Measurements from ENCODE around the gene CSF2RB. TPM values are rescaled to one million over a fixed set of nuclear protein-coding genes. Genes with fewer than 3 reads are reported as not detected.

CSF2RB gene
- 1 to 10 TPM in 3 of 4 donors, under 1 TPM in 1; 0.22 to 5.4 (median 1.9) TPM for polyA plus RNA-seq
- long read RNA-seq, donor 1, result 0 reads
- long read RNA-seq, donor 2, result 0 reads
- long read RNA-seq, donor 3, result 0 reads
- long read RNA-seq, donor 4, result 0 reads
- long read RNA-seq, donor 5, result 0 reads
- long read RNA-seq, donor 6, result 0 reads
- long read RNA-seq, donor 7, result 0 reads
- long read RNA-seq, donor 8, result 0 reads
- long read RNA-seq, donor 9, result 0 reads
- long read RNA-seq, donor 10, result 0 reads

DNA sequence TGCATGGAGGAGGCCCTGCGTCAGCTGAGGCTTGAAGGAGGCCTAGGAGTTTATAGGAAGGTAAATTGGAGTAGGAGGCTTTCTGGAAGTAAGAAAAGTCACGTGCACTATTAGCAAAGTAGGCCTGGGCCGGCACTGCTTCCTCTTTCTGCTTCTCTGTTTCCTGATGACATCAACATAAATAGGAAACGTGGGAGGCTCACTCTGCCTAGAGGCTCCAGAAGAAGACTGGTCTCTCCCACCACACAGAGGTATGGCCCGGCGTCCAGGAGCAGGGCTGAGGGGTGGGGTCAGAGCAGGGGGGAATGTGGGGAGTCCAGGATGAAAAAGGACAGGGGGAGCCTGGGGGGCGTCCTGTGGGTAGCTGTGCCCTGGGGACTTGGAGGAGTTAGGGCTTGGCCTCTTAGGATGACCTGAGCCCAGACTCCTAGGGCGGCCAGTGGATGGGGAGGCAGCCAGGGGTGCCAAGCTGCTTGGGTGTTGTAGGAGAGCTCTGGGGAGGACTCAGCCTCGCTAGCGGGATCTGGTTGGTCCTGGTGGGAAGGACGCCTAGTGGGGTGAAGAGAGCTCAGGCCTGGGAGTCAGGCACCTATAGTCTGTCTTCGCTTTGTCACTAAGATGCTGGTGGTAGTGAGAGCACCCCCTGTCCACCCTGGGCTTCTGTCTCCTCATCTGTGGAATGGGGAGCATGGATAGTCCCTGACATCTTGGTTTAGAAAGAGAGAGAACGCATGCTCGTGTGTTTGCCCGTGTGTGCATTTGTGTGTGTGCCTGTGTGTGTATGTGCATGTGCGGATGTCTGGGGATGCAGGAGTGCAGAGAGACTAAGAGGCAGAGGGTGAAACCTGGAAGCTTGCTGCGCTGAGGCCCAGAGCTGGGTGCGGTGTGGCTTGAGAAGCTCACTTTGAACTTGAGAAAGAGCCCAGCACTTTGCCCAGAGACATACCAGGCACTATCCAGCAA is at the start of gene CSF2RB:
TSS of gene CSF2RB (plus strand) at position 202 of the 963 bp plus-strand sequence. CDS start 8,580 bp downstream, outside the sequence.
- DNase-seq, result no peak
- FAIRE-seq, result no peak
- 57 to 60% (median 60%) methylated on average over 18 of the region's 18 CpGs for WGBS, 3 donors
- Histone ChIP-seq H3K4me1 (ENCODE audit: control insufficient read depth in 3 of 3, insufficient read depth in 2 of 3, low read depth in 1 of 3, low read length in 2 of 3) (no peaks in the 10 kb centered on the region), H3K27ac (ENCODE audit: low read depth in 1 of 3, low read length in 2 of 3) (peak within 1 kb of the TSS in 1 of 3 donors; percentile 83), H3K27me3 (ENCODE audit: control insufficient read depth in 3 of 3, insufficient read depth in 3 of 3, low read length in 3 of 3) (no peaks in the 10 kb centered on the region), H3K4me3 (ENCODE audit: low read depth in 1 of 3, low read length in 3 of 3) (no peak within 1 kb of the TSS), H3K36me3 (ENCODE audit: control insufficient read depth in 3 of 3, insufficient read depth in 2 of 3, low read depth in 1 of 3, low read length in 3 of 3) (no peaks in the 10 kb centered on the region), H3K9me3 (ENCODE audit: control insufficient read depth in 2 of 2, insufficient read depth in 1 of 2, low read depth in 1 of 2, low read length in 1 of 2) (peaks cover 0 to 2% of the 10 kb centered on the region in 2 donors)

DNA sequence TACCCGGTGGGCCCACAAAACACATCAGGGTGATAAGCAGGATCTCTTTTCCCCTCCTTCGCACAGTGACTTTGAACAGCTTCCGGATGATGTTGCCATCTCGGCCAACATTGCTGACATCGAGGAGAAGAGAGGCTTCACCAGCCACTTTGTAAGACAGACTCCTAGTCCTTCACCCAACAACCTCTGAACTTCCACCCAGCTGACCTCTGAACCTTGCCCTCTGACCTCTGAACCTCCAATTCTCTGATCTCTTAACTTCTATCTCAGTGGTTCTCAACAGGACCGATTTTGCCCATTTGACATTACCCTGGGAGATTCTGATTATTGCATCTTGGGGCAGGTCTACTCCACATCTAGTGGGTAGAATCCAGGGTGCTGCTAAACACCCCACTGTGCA is 49.4 kb upstream of the CSF2RB start:
- FAIRE-seq (no peak), DNase-seq (no peak)
- no peak overlapping the region for H3K27ac ChIP-seq (ENCODE audit: low read depth in 1 of 3, low read length in 2 of 3)
- H3K27me3 ChIP-seq (ENCODE audit: control insufficient read depth in 3 of 3, insufficient read depth in 3 of 3, low read length in 3 of 3), result peaks cover 0 to 4% (median 0%) of the 10 kb centered on the region in 3 donors
- no peaks in the 10 kb centered on the region for H3K36me3 ChIP-seq (ENCODE audit: control insufficient read depth in 3 of 3, insufficient read depth in 2 of 3, low read depth in 1 of 3, low read length in 3 of 3)
- WGBS, 3 donors, result 85 to 95% (median 88%) methylated on average over 6 of the region's 6 CpGs
- H3K9me3 ChIP-seq (ENCODE audit: control insufficient read depth in 2 of 2, insufficient read depth in 1 of 2, low read depth in 1 of 2, low read length in 1 of 2), result no peaks in the 10 kb centered on the region
- no peaks in the 10 kb centered on the region for H3K4me1 ChIP-seq (ENCODE audit: control insufficient read depth in 3 of 3, insufficient read depth in 2 of 3, low read depth in 1 of 3, low read length in 2 of 3)
- H3K4me3 ChIP-seq (ENCODE audit: low read depth in 1 of 3, low read length in 3 of 3), result no peak overlapping the region

DNA sequence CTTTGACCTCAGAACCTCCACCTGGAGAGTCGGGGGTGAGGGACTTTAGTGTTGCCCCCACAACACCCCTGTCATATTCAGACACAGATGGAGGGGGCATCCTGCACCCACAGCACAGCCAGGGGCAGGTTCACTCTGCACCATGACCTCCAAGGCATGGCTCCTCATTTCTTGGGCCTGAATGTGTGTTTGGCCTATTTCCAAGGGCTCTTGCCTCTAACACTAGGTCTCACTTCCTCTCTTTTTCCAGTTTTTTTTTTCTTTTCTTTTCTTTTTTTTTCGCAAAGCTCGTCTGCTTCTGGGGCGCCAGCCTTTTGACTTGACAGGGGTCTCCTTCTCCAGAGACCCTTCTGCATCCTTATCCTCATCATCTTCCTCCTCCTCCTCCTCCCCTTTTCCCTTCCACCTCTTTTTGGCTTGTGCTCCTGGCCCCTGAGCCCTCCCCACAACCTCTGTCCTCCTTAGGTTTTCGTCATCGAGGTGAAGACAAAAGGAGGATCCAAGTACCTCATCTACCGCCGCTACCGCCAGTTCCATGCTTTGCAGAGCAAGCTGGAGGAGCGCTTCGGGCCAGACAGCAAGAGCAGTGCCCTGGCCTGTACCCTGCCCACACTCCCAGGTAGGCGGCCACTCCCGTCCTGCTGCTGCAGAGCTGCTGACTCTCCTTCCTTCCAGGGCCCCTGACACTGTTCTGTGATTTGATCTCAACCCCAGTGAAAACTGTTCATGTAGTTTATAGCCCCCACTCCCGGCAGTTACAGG is 48.8 kb upstream of the CSF2RB start:
- Histone ChIP-seq H3K4me3 (ENCODE audit: low read depth in 1 of 3, low read length in 3 of 3) (no peak overlapping the region), H3K27ac (ENCODE audit: low read depth in 1 of 3, low read length in 2 of 3) (no peak overlapping the region), H3K9me3 (ENCODE audit: control insufficient read depth in 2 of 2, insufficient read depth in 1 of 2, low read depth in 1 of 2, low read length in 1 of 2) (no peaks in the 10 kb centered on the region), H3K4me1 (ENCODE audit: control insufficient read depth in 3 of 3, insufficient read depth in 2 of 3, low read depth in 1 of 3, low read length in 2 of 3) (no peaks in the 10 kb centered on the region), H3K27me3 (ENCODE audit: control insufficient read depth in 3 of 3, insufficient read depth in 3 of 3, low read length in 3 of 3) (peaks cover 0 to 4% (median 0%) of the 10 kb centered on the region in 3 donors), H3K36me3 (ENCODE audit: control insufficient read depth in 3 of 3, insufficient read depth in 2 of 3, low read depth in 1 of 3, low read length in 3 of 3) (no peaks in the 10 kb centered on the region)
- FAIRE-seq (no peak), DNase-seq (no peak)
- 75 to 81% (median 78%) methylated on average over 13 to 14 of the region's 14 CpGs for WGBS, 3 donors

DNA sequence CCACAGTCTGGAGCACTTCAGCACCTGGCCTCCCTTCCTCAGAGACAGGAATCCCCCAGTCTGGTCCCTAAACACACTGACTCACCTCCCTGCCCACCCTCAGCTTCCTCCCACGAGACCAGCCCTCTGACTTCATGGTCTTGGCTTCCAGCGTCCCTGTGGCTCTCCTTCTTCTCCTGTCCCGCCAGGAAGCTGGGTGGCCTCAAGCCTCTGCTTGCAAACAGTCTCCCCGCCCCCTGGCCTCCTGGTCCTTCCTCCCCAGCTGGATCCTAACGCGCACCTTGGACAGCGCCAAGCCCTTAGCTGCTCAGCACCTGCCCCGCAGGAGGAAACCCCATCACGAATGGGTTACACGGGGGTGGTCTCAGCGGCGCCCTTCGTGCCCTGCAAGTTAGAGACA is 48.1 kb upstream of the CSF2RB start:
- DNase-seq (no peak), FAIRE-seq (no peak)
- Histone ChIP-seq H3K4me3 (ENCODE audit: low read depth in 1 of 3, low read length in 3 of 3) (no peak overlapping the region), H3K36me3 (ENCODE audit: control insufficient read depth in 3 of 3, insufficient read depth in 2 of 3, low read depth in 1 of 3, low read length in 3 of 3) (no peaks in the 10 kb centered on the region), H3K4me1 (ENCODE audit: control insufficient read depth in 3 of 3, insufficient read depth in 2 of 3, low read depth in 1 of 3, low read length in 2 of 3) (no peaks in the 10 kb centered on the region), H3K9me3 (ENCODE audit: control insufficient read depth in 2 of 2, insufficient read depth in 1 of 2, low read depth in 1 of 2, low read length in 1 of 2) (no peaks in the 10 kb centered on the region), H3K27ac (ENCODE audit: low read depth in 1 of 3, low read length in 2 of 3) (no peak overlapping the region), H3K27me3 (ENCODE audit: control insufficient read depth in 3 of 3, insufficient read depth in 3 of 3, low read length in 3 of 3) (peaks cover 0 to 4% (median 0%) of the 10 kb centered on the region in 3 donors)
- 29 to 34% (median 34%) methylated on average over 12 to 13 of the region's 13 CpGs for WGBS, 3 donors

DNA sequence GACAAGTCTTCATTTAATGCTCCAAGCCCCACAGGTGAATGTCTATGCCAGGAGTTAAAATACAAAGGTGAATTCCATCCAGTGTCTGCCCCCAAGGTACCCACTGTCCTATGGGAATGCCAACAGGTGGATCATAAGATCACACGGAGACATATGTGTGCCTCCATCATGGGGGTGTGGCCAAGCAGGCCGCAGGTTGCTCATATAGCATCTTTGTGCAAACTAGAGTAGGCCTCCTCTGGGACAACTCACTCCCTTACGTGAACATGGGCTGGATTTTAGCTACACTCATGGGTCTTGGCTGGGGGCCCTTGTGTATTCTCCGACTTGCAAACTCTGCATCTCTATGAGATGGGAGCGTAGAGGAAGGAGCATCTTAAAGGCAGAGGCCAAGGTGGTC is 45.7 kb upstream of the CSF2RB start:
- Histone ChIP-seq H3K27me3 (ENCODE audit: control insufficient read depth in 3 of 3, insufficient read depth in 3 of 3, low read length in 3 of 3) (peaks cover 0 to 4% (median 0%) of the 10 kb centered on the region in 3 donors), H3K27ac (ENCODE audit: low read depth in 1 of 3, low read length in 2 of 3) (no peak overlapping the region), H3K4me1 (ENCODE audit: control insufficient read depth in 3 of 3, insufficient read depth in 2 of 3, low read depth in 1 of 3, low read length in 2 of 3) (no peaks in the 10 kb centered on the region), H3K36me3 (ENCODE audit: control insufficient read depth in 3 of 3, insufficient read depth in 2 of 3, low read depth in 1 of 3, low read length in 3 of 3) (no peaks in the 10 kb centered on the region), H3K9me3 (ENCODE audit: control insufficient read depth in 2 of 2, insufficient read depth in 1 of 2, low read depth in 1 of 2, low read length in 1 of 2) (no peaks in the 10 kb centered on the region), H3K4me3 (ENCODE audit: low read depth in 1 of 3, low read length in 3 of 3) (no peak overlapping the region)
- FAIRE-seq (no peak), DNase-seq (no peak)
- WGBS, 3 donors, result 78 to 86% (median 83%) methylated on average over 5 of the region's 5 CpGs

DNA sequence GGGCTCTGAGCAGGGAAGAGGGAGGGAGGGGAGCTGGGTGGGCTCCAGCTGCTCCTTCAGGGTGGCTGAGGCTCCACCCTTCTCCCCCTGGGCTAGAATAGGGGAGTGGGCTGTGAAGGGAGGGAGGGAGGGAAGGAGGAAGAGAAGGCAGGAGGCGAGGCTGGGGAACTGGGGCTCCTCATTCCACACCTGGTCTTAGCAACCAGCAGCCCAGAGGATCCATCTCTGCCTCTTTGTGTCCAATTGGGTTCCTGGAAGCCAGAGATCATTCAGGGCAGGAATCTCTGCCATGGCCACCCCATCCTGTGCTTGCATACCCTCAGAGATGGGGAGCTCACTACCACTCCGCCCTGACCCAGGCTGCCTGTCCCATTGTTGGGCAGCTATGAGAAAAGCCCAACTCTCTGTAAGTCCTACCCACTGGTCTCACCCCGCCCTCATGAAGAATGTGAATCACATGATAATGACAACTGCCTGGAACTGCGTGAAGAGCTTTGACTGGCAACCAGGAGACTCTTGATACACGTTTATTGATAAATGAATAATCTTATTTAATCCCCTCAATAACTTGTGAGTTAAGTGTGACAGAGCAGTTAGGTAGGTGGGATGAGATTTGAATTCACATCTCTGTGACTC is 44.8 kb upstream of the CSF2RB start:
- peaks cover 0 to 4% (median 0%) of the 10 kb centered on the region in 3 donors for H3K27me3 ChIP-seq (ENCODE audit: control insufficient read depth in 3 of 3, insufficient read depth in 3 of 3, low read length in 3 of 3)
- no peaks in the 10 kb centered on the region for H3K9me3 ChIP-seq (ENCODE audit: control insufficient read depth in 2 of 2, insufficient read depth in 1 of 2, low read depth in 1 of 2, low read length in 1 of 2)
- DNase-seq (peak in 1 of 2 donors; percentile 33), FAIRE-seq (no peak)
- no peaks in the 10 kb centered on the region for H3K36me3 ChIP-seq (ENCODE audit: control insufficient read depth in 3 of 3, insufficient read depth in 2 of 3, low read depth in 1 of 3, low read length in 3 of 3)
- H3K4me3 ChIP-seq (ENCODE audit: low read depth in 1 of 3, low read length in 3 of 3), result no peak overlapping the region
- H3K4me1 ChIP-seq (ENCODE audit: control insufficient read depth in 3 of 3, insufficient read depth in 2 of 3, low read depth in 1 of 3, low read length in 2 of 3), result no peaks in the 10 kb centered on the region
- no peak overlapping the region for H3K27ac ChIP-seq (ENCODE audit: low read depth in 1 of 3, low read length in 2 of 3)
- WGBS, 3 donors, result 33 to 69% (median 47%) methylated on average over 4 to 5 of the region's 5 CpGs

DNA sequence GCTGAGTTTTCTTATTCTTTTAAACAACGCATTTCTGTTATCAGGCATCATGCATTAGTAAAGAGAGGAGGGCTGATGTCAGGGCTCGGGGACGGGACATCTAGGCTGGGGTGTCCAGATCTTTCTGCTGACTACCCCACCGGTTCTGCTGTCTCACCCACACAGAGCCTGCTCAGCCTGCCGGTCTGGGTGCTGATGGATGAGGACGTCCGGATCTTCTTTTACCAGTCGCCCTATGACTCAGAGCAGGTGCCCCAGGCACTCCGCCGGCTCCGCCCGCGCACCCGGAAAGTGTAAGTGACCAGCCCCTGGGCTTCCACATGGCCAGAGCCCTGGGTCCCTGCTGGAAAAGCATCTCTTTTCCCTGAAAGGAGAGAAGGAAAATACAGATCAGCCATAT is 43.2 kb upstream of the CSF2RB start:
- Histone ChIP-seq H3K36me3 (ENCODE audit: control insufficient read depth in 3 of 3, insufficient read depth in 2 of 3, low read depth in 1 of 3, low read length in 3 of 3) (no peaks in the 10 kb centered on the region), H3K27ac (ENCODE audit: low read depth in 1 of 3, low read length in 2 of 3) (no peak overlapping the region), H3K9me3 (ENCODE audit: control insufficient read depth in 2 of 2, insufficient read depth in 1 of 2, low read depth in 1 of 2, low read length in 1 of 2) (no peaks in the 10 kb centered on the region), H3K4me3 (ENCODE audit: low read depth in 1 of 3, low read length in 3 of 3) (no peak overlapping the region), H3K4me1 (ENCODE audit: control insufficient read depth in 3 of 3, insufficient read depth in 2 of 3, low read depth in 1 of 3, low read length in 2 of 3) (no peaks in the 10 kb centered on the region), H3K27me3 (ENCODE audit: control insufficient read depth in 3 of 3, insufficient read depth in 3 of 3, low read length in 3 of 3) (peaks cover 0 to 4% (median 0%) of the 10 kb centered on the region in 3 donors)
- DNase-seq (no peak), FAIRE-seq (no peak)
- WGBS, 3 donors, result 58 to 84% (median 59%) methylated on average over 14 of the region's 14 CpGs

DNA sequence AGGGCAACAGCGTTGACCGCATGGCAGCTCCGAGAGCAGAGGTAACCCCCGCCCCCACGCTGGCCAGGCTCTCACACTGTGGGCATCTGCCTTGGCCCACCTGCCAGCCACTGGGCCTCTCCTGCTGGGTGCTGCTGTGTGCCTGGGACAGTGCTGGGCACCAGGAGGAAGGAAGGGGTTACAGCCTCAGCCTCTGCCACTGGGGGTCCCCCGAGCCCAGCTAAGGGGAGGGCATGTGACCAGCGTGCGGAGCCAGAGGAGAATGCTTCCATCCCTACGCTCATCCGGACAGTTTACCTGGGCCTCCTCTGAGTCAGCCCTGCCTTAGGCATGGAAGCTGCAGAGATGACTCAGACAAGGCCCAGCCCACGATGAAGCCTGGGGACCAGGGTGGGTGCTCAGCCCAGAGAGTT is 41.8 kb upstream of the CSF2RB start:
- WGBS, 3 donors, result 67 to 87% (median 75%) methylated on average over 11 of the region's 11 CpGs
- Histone ChIP-seq H3K4me3 (ENCODE audit: low read depth in 1 of 3, low read length in 3 of 3) (no peak overlapping the region), H3K27me3 (ENCODE audit: control insufficient read depth in 3 of 3, insufficient read depth in 3 of 3, low read length in 3 of 3) (no peaks in the 10 kb centered on the region), H3K9me3 (ENCODE audit: control insufficient read depth in 2 of 2, insufficient read depth in 1 of 2, low read depth in 1 of 2, low read length in 1 of 2) (no peaks in the 10 kb centered on the region), H3K4me1 (ENCODE audit: control insufficient read depth in 3 of 3, insufficient read depth in 2 of 3, low read depth in 1 of 3, low read length in 2 of 3) (no peaks in the 10 kb centered on the region), H3K27ac (ENCODE audit: low read depth in 1 of 3, low read length in 2 of 3) (no peak overlapping the region), H3K36me3 (ENCODE audit: control insufficient read depth in 3 of 3, insufficient read depth in 2 of 3, low read depth in 1 of 3, low read length in 3 of 3) (no peaks in the 10 kb centered on the region)
- FAIRE-seq, result no peak
- DNase-seq, result no peak
